Astrocyte of the hippocampus (primary cell): ENCODE data around the gene C6orf163.

Experiments
- DNase-seq: peaks from one replicate; pipeline ENCODE4 v3.0.0; 2011; ENCODE audit warnings: low read depth, low spot score

The C6orf163 gene

GRCh38 chr6:87356181-87356580 lies 11.6 kb downstream of the C6orf163 start:
- no peak for DNase-seq

GRCh38 chr6:87357479-87358196 lies 13.0 kb downstream of the C6orf163 start:
- peak; percentile 20 for DNase-seq

- DNase-seq, result no peak
These were observed 20.1 kb downstream of the C6orf163 start for GRCh38 chr6:87364602-87365252.

GRCh38 chr6:87366072-87366827 lies 21.6 kb downstream of the C6orf163 start:
- no peak for DNase-seq

GRCh38 chr6:87366899-87367298 lies 22.3 kb downstream of the C6orf163 start:
- no peak for DNase-seq

- no peak for DNase-seq
These were observed 28.8 kb downstream of the C6orf163 start for GRCh38 chr6:87373377-87373776.

- DNase-seq, result no peak
These were observed 30.7 kb downstream of the C6orf163 start for GRCh38 chr6:87375315-87375714.

GRCh38 chr6:87376643-87377042 lies 32.0 kb downstream of the C6orf163 start:
- no peak for DNase-seq

GRCh38 chr6:87378947-87379346 lies 34.3 kb downstream of the C6orf163 start:
- DNase-seq, result no peak

GRCh38 chr6:87382861-87383260 lies 38.2 kb downstream of the C6orf163 start:
- no peak for DNase-seq

GRCh38 chr6:87384038-87384437 lies 39.4 kb downstream of the C6orf163 start:
- no peak for DNase-seq

- no peak for DNase-seq
These were observed 39.8 kb downstream of the C6orf163 start for GRCh38 chr6:87384449-87384848.

GRCh38 chr6:87391334-87391733 lies 46.7 kb downstream of the C6orf163 start:
- DNase-seq, result peak; percentile 56

- peak; percentile 75 for DNase-seq
These were observed 48.5 kb downstream of the C6orf163 start for GRCh38 chr6:87393026-87393622.

GRCh38 chr6:87395431-87395830 lies 50.8 kb downstream of the C6orf163 start:
- no peak for DNase-seq

GRCh38 chr6:87396595-87397392 lies 52.2 kb downstream of the C6orf163 start:
- no peak for DNase-seq

- DNase-seq, result no peak
These were observed 53.0 kb downstream of the C6orf163 start for GRCh38 chr6:87397656-87398055.

GRCh38 chr6:87401832-87402231 lies 57.2 kb downstream of the C6orf163 start:
- no peak for DNase-seq

GRCh38 chr6:87407561-87407900 lies 62.9 kb downstream of the C6orf163 start:
- DNase-seq, result peak; percentile 71

GRCh38 chr6:87407901-87408720 lies 63.5 kb downstream of the C6orf163 start, which contains the start of gene CFAP206:
CFAP206 (plus strand) TSS chr6:87407972; CDS start chr6:87409840, 1,868 bp downstream.
- DNase-seq, result peak; percentile 95
